WI38 (cell line): ENCODE data around the gene VEGFC.

Experiments
- H3K4me3 ChIP-seq: 2 replicates; pipeline ENCODE4 v1.5.1; 2011; ENCODE audit warnings: low read depth, mild to moderate bottlenecking, control low read depth, low read length
- TF ChIP-seq, protein P1 (sequence below): IDR thresholded peaks from 2 replicates; pipeline ENCODE4 v1.5.1; 2012; ENCODE audit warnings: low read depth, mild to moderate bottlenecking, control low read depth, low read length

VEGFC gene

DNA sequence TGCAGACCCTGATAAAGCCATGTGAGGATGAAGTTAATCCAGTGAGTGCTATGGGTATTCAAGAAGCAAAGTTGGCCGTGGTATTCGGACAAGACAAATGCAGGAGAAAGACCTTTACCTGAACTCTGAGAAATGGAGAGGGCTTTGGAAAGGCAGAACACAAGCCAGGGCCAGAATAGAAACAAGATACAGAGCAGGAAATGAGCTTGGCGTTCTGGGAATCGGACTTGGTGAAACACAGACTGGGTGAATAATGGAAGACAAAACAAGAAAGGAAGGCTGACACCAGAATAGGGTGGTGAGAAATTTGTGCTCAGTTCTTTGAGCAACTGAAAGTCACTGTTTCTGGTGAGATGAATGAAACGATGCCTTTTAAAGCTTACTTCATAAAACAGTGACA lies 83.3 kb downstream of the VEGFC start:
- no peak overlapping the region for H3K4me3 ChIP-seq
- TF ChIP-seq, protein P1, sequence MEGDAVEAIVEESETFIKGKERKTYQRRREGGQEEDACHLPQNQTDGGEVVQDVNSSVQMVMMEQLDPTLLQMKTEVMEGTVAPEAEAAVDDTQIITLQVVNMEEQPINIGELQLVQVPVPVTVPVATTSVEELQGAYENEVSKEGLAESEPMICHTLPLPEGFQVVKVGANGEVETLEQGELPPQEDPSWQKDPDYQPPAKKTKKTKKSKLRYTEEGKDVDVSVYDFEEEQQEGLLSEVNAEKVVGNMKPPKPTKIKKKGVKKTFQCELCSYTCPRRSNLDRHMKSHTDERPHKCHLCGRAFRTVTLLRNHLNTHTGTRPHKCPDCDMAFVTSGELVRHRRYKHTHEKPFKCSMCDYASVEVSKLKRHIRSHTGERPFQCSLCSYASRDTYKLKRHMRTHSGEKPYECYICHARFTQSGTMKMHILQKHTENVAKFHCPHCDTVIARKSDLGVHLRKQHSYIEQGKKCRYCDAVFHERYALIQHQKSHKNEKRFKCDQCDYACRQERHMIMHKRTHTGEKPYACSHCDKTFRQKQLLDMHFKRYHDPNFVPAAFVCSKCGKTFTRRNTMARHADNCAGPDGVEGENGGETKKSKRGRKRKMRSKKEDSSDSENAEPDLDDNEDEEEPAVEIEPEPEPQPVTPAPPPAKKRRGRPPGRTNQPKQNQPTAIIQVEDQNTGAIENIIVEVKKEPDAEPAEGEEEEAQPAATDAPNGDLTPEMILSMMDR = no peak

DNA sequence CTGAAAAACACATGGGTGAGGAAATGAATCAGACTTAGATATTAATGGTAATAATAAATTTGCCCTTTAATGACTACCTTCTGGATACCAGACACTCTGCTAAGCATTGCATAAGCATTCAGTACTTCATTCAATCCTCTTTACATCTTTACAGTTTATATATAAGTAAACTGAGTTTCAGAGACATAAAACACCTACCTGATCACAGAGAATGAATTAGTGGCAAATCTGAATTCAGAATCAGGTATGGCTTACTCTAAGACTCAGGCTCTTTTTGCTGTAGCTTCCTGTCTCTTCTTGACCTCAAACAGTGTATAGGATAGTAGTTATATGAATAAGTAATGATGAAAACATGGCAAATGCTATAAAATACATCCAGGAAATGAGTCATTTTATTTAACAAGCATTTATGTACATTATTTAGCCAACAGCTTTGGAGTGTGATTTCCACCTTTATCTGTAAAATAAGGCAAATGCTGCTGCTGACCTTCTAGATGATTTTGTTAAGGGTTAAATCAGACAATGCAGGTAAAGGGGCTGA lies 83.9 kb downstream of the VEGFC start:
- H3K4me3 ChIP-seq = no peak overlapping the region
- TF ChIP-seq, protein P1 = no peak

DNA sequence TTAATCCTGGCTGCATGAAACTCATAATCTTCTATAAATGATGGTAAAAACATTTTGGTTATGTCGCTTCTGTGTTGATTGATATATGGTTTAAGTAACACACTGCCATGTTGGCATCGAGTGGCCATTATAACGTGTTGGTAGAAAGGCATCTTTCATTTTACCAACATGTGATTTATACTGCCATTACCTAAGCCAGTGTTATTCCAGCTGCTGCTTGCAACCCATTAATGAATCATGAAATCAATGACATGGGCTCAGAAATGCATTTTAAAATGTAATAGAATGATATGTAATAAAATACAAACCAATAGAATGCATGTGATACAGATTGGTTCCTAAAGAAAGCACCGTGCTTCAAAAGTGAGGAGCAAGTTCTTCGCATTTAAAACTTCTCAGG lies 102.0 kb downstream of the VEGFC start:
- TF ChIP-seq, protein P1 = no peak
- H3K4me3 ChIP-seq = no peak overlapping the region

DNA sequence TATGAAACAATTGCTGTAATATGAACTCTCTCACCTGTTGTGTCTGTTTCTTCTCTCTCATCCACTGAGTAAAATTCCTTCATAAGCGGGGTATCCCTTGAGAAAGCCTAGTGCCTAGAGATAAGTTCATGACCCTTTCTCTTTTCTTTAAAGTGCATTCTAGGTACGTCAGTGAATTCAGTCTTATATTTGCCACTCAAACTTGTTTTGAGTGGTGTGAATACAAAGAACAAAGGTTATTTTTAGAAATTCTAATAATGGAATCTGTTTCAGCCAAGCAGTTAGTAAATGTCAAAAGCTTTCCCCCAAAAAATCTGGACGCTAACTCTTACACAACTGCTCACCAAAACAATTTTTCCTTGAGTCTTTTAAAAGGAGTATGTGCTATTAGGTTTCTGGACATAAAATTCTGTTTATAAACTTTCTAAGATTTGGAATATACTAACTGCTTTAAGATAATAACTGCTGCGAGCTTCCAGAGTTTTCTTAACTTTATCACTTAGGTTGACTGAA lies 112.0 kb downstream of the VEGFC start:
- no peak overlapping the region for H3K4me3 ChIP-seq
- TF ChIP-seq, protein P1 = no peak

DNA sequence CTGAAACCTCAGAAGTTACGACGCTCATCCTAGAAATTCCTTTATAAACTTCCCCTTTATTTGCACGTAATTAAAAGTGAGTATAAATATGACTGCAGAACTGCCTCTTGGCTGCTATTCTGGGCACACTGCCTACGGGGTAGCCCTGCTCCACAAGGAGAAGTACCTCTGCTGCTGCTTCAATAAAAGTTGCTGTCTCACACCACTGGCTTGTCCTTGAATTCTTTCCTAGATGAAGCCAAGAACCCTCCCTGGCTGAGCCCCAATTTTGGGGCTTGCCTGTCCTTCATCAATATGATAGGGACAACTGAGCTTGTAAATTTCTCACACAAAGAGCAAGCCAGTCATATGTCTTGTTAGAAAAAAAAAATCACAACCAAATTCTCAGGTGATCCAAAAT lies 115.8 kb downstream of the VEGFC start:
- no peak overlapping the region for H3K4me3 ChIP-seq
- TF ChIP-seq, protein P1 = no peak

DNA sequence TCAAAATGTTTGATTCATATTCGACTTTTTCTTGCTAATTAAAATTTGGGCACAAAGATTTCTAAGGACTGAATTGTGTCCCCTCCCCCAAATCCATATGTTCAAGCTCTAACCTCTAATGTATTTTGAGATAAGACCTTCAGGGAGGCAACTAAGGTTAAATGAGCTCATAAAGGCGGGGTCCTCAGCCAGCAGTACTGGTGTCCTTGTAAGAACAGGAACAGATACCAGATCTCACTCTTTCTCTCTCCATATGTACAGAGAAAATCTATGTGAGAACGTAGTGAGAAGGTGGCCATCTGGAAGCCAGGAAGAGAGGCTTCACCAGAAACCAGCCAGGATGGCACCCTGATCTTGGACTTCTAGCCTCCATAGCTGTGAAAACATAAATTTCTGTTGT lies 116.9 kb downstream of the VEGFC start:
- TF ChIP-seq, protein P1 = no peak
- no peak overlapping the region for H3K4me3 ChIP-seq

DNA sequence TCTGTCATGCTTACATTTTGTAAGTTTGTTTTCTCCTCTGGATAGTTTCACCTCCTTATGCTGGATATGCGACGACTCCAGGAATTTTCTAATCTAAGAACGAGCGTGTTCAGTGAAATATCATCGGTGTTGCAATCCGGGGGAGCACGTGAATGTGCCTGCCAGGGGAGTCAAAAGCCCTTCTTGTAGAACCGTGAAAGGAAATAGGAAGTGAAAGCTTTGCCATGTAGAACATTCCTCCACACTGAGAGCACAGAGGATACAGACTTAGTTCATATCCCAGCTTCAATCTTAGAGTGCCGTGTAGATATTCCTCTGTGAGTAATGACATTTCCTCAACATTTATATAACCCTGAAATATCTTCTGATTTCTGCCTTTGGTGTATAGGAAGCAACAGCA lies 121.2 kb downstream of the VEGFC start:
- no peak overlapping the region for H3K4me3 ChIP-seq
- TF ChIP-seq, protein P1 = no peak
